Stomach smooth muscle (tissue), 2 donors: ENCODE measurements around the gene PTPRR.

Experiments used
- H3K27ac ChIP-seq: one replicate; pipeline ENCODE4 v1.7.0; 2013; ENCODE audit warnings: mild to moderate bottlenecking, low read length, inconsistent platforms
- H3K27me3 ChIP-seq, 2 donors: one replicate each; pipeline ENCODE4 v1.7.0; 2013; ENCODE audit warnings: low read length in 2 of 2; ENCODE audit not compliant: insufficient read depth in 2 of 2, control insufficient read depth in 1 of 2
- H3K36me3 ChIP-seq, 2 donors: one replicate each; pipeline ENCODE4 v1.7.0; 2013; ENCODE audit warnings: low read length in 2 of 2; ENCODE audit not compliant: control insufficient read depth in 2 of 2, insufficient read depth in 2 of 2
- H3K4me1 ChIP-seq: one replicate; pipeline ENCODE4 v1.7.0; 2013; ENCODE audit warnings: low read length; ENCODE audit not compliant: control insufficient read depth, insufficient read depth
- H3K4me3 ChIP-seq, 2 donors: one replicate each; pipeline ENCODE4 v1.7.0; 2013; ENCODE audit warnings: low read length in 2 of 2
- H3K9ac ChIP-seq, 2 donors: one replicate each; pipeline ENCODE4 v1.7.0; 2013; ENCODE audit warnings: low read length in 2 of 2, mild to moderate bottlenecking in 1 of 2
- H3K9me3 ChIP-seq, 2 donors: one replicate each; pipeline ENCODE4 v1.7.0; 2013; ENCODE audit warnings: low read length in 2 of 2; ENCODE audit not compliant: control insufficient read depth in 2 of 2
- donor health status: healthy.
- donor health status: Pancreatic carcinoma.

The PTPRR gene

GRCh38 chr12:70663838-70664237 lies 256.7 kb downstream of the PTPRR start:
- Histone ChIP-seq H3K9me3 (no peaks in the 10 kb centered on the region), H3K9ac (no peak overlapping the region), H3K27me3 (no peaks in the 10 kb centered on the region), H3K4me1 (no peaks in the 10 kb centered on the region), H3K4me3 (no peak overlapping the region), H3K27ac (no peak overlapping the region), H3K36me3 (no peaks in the 10 kb centered on the region)

- Histone ChIP-seq H3K4me1 (no peaks in the 10 kb centered on the region), H3K36me3 (no peaks in the 10 kb centered on the region), H3K27me3 (no peaks in the 10 kb centered on the region), H3K4me3 (no peak overlapping the region), H3K27ac (no peak overlapping the region), H3K9me3 (no peaks in the 10 kb centered on the region), H3K9ac (no peak overlapping the region)
Measured at GRCh38 chr12:70661466-70662161, 258.9 kb downstream of the PTPRR start.

DNA sequence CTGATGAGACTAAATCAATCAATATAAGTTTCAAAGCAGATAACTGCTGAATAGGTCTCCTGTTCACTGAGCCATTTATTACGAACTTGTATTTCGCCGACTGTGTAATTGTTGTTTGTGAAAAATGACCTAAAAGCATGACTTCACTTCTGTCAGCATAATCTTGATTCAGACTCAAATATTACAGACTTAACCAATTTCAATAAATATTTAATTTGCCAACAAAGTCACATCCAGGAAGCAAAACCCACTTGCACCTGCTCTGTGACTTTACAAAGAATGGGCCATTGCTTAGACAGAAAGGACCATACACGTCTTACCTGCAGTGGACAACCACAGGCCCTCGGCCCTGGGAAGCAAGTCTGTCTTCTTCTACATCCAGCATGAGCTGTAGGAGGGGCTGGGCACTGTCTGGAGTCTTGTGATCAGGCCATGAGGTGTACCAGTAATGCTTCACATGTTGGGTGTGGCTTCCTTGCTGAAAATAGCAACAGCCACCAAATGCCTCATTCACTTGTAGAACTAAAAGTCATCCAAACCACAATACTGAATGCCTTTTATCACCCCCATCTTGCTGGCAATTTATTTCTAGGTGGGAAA lies 259.8 kb downstream of the PTPRR start:
- H3K27ac ChIP-seq, result no peak overlapping the region
- no peak overlapping the region for H3K9ac ChIP-seq
- H3K36me3 ChIP-seq, result no peaks in the 10 kb centered on the region
- no peak overlapping the region for H3K4me3 ChIP-seq
- no peaks in the 10 kb centered on the region for H3K27me3 ChIP-seq
- H3K9me3 ChIP-seq, result no peaks in the 10 kb centered on the region
- H3K4me1 ChIP-seq, result no peaks in the 10 kb centered on the region

- Histone ChIP-seq H3K27me3 (no peaks in the 10 kb centered on the region), H3K9me3 (no peaks in the 10 kb centered on the region), H3K27ac (no peak overlapping the region), H3K36me3 (no peaks in the 10 kb centered on the region), H3K9ac (no peak overlapping the region), H3K4me1 (no peaks in the 10 kb centered on the region), H3K4me3 (no peak overlapping the region)
Measured at GRCh38 chr12:70660002-70660604, 260.4 kb downstream of the PTPRR start.

DNA sequence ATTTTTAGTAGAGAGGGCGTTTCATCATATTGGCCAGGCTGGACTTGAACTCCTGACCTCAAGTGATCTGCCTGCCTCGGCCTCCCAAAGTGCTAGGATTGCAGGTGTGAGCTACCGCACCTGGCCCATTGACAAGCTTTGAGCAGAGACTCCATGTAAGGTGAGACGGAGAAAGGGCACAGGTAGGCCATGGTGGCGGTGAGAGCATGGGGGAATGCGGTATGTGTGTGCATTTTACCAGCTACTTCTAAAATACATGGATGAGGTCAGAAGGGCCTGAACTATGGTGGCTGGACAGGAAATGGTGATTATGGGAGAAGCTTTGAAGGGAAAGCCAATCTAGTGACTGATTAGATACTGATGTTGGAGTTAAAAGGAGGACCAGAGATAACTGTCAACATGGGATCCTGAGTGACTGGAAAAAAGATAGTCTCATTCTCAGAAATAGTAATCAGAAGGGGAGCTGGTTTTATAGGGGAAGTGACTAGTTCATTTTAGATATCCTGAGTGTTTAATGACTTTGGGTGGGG lies 261.4 kb downstream of the PTPRR start:
- no peak overlapping the region for H3K27ac ChIP-seq
- no peaks in the 10 kb centered on the region for H3K36me3 ChIP-seq
- no peak overlapping the region for H3K4me3 ChIP-seq
- no peak overlapping the region for H3K9ac ChIP-seq
- H3K4me1 ChIP-seq, result no peaks in the 10 kb centered on the region
- H3K9me3 ChIP-seq, result no peaks in the 10 kb centered on the region
- no peaks in the 10 kb centered on the region for H3K27me3 ChIP-seq

DNA sequence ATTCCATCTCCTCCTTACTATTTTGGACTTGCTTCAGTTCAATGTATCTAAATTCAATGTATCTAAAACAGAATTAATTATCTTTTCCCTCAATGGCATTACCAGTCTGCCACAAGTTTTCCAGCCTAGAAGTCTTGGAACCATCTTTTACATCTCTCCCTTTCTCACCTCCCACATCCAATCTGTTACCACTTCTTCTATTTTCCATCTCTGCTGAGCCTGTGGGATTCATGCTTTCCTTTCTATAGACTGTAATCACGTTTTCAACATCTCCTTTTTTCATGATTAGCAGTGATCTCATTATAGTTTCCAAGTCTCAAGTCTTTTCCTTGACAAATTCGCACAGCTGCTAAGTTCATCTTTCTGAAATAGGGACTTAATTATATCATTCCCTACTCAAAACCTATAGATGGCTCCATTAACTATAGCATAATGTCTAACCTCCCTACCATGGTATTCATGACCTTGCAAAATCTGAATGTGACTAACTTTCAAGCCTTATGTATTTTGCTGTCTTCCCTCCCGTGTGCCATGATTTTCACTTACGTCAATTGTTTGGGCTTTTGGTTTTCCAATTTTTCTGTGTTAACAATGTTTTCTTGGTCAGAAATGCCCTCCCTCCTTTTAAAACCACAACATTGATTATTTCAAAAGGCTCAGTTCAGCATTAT lies 262.8 kb downstream of the PTPRR start:
- no peak overlapping the region for H3K9ac ChIP-seq
- H3K36me3 ChIP-seq, result no peaks in the 10 kb centered on the region
- H3K27me3 ChIP-seq, result peaks cover 0 to 2% of the 10 kb centered on the region in 2 donors
- no peaks in the 10 kb centered on the region for H3K4me1 ChIP-seq
- no peak overlapping the region for H3K4me3 ChIP-seq
- no peak overlapping the region for H3K27ac ChIP-seq
- no peaks in the 10 kb centered on the region for H3K9me3 ChIP-seq

DNA sequence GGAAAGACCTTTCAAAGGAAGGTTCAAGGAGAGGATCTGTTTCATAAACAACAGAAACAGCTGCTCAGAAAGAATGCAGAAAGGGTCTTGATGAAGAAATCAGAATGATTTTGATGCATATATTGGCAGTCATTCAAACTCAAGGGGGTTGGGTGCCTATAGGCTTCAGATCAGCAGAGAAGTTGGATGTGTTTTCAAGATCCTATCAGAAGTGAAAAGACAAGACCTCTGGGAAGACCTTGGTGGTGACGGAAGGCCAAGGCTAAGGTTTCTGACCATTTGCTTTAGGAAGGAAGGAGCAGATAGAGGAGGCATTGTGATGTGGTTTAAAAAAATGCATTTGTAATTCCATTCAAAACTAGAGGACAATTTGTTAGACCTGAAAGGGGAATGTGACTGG lies 268.1 kb downstream of the PTPRR start:
- Histone ChIP-seq H3K27me3 (peaks cover 0 to 2% of the 10 kb centered on the region in 2 donors), H3K4me1 (no peaks in the 10 kb centered on the region), H3K9ac (no peak overlapping the region), H3K9me3 (no peaks in the 10 kb centered on the region), H3K36me3 (no peaks in the 10 kb centered on the region), H3K4me3 (no peak overlapping the region), H3K27ac (no peak overlapping the region)

DNA sequence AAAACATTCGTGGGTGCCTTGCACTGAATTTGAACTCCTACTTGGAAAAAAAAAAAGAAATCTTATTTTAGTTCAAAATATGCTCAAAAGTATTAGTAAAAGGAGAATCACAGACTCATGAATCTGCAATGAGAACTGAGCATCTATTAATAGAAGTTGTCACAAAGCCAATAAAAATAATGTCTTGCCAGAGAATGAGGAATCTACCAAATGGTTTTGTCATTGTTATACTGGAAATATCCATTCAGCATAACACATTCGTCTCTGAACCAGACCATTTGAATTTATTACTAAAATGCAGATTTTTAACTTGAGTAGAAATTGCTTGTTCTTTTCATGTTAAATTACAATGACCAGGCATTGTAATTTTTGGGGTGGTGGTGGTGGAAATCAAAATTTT lies 271.7 kb downstream of the PTPRR start:
- peaks cover 0 to 2% of the 10 kb centered on the region in 2 donors for H3K27me3 ChIP-seq
- H3K27ac ChIP-seq, result no peak overlapping the region
- no peak overlapping the region for H3K9ac ChIP-seq
- no peaks in the 10 kb centered on the region for H3K4me1 ChIP-seq
- H3K4me3 ChIP-seq, result no peak overlapping the region
- H3K36me3 ChIP-seq, result no peaks in the 10 kb centered on the region
- H3K9me3 ChIP-seq, result no peaks in the 10 kb centered on the region

DNA sequence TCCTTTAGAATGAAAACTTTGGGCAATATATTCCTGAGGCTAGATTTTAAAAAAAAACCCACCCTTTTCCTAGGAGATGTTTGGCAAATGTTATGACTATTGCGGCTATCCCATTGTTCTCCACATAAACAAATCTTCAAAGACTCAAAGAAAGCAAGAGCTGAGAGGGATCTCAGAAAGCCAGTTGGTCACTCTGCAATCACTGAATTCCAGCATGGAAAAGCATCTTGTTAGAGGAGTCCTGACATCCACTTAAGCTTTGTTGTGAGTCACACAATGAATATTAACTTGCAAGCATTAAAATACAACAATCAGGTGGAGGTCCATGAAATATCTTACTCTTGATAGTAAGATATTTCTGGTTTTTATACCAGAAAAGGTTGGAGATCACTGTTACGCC lies 272.3 kb downstream of the PTPRR start:
- Histone ChIP-seq H3K27me3 (peaks cover 0 to 2% of the 10 kb centered on the region in 2 donors), H3K4me1 (no peaks in the 10 kb centered on the region), H3K27ac (no peak overlapping the region), H3K4me3 (no peak overlapping the region), H3K9me3 (no peaks in the 10 kb centered on the region), H3K9ac (no peak overlapping the region), H3K36me3 (no peaks in the 10 kb centered on the region)

GRCh38 chr12:70646850-70647249 lies 273.7 kb downstream of the PTPRR start:
- H3K27me3 ChIP-seq, result no peaks in the 10 kb centered on the region
- H3K27ac ChIP-seq, result no peak overlapping the region
- no peaks in the 10 kb centered on the region for H3K36me3 ChIP-seq
- no peaks in the 10 kb centered on the region for H3K4me1 ChIP-seq
- no peak overlapping the region for H3K4me3 ChIP-seq
- H3K9ac ChIP-seq, result no peak overlapping the region
- H3K9me3 ChIP-seq, result no peaks in the 10 kb centered on the region
